Measurements from ENCODE around the gene MT1E. TPM values are rescaled to one million over a fixed set of nuclear protein-coding genes. Genes with fewer than 3 reads are reported as not detected.

MT1E gene
- total and polyA plus RNA-seq, 2 of the 13 experiments (the other 11 are each of a cell fraction or from before 2014, with no cell fraction given): 110 to 1,072 TPM

DNA sequence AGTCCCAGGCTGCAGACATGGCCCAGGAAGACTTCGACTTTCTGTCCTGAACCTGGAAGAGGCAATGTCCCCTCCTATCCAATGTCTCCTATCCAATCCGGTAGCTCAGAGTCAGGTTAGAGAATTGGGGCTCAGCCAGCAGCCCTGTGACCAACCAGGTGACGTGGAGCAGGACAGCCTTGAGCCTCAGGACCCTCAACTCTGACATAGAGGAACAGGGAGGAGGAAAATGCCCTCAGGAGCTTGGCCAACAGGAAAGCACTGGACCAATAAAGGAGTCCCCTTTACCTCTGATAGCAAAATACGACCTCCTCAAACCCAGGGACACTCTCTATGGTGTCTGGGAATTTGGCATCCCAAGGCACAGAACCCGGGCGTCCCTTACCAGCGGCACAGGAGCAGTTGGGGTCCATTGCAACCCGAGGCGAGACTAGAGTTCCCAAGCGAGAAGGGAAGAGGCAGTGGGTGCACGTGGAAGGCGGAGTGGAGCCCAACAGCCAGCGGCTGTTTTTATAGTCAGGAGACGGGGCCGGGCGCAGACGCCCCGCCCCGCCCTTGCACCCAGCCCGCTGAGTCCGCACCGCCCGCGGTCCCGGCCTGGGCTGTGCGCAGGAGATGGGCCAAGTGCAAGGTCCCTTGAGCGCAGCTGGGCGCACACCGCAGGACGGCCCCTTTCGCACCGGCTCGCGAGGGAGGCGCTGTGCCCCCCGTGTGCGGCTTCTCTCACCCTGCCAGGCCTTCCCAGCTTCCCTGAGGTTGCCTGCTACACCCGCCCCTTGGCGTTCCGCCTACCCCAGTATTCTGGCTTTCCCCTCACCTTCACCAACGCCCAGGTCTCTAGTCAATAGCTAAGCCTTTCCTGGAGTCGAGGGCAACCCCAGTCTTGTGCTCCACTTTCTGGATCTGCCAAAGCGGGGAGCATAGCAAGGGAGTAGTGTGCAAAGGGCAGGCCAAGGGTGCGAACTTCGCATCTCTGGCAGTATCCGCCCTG, 42.3 kb downstream of the MT1E start, which contains the start of gene MT1G (continued):
- TF ChIP-seq, protein P1, sequence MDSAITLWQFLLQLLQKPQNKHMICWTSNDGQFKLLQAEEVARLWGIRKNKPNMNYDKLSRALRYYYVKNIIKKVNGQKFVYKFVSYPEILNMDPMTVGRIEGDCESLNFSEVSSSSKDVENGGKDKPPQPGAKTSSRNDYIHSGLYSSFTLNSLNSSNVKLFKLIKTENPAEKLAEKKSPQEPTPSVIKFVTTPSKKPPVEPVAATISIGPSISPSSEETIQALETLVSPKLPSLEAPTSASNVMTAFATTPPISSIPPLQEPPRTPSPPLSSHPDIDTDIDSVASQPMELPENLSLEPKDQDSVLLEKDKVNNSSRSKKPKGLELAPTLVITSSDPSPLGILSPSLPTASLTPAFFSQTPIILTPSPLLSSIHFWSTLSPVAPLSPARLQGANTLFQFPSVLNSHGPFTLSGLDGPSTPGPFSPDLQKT (CRISPR knock-in tag; IDR thresholded peaks at IDR 0.05; ENCODE audit: borderline replicate concordance): no peak
- TF ChIP-seq, protein P2, sequence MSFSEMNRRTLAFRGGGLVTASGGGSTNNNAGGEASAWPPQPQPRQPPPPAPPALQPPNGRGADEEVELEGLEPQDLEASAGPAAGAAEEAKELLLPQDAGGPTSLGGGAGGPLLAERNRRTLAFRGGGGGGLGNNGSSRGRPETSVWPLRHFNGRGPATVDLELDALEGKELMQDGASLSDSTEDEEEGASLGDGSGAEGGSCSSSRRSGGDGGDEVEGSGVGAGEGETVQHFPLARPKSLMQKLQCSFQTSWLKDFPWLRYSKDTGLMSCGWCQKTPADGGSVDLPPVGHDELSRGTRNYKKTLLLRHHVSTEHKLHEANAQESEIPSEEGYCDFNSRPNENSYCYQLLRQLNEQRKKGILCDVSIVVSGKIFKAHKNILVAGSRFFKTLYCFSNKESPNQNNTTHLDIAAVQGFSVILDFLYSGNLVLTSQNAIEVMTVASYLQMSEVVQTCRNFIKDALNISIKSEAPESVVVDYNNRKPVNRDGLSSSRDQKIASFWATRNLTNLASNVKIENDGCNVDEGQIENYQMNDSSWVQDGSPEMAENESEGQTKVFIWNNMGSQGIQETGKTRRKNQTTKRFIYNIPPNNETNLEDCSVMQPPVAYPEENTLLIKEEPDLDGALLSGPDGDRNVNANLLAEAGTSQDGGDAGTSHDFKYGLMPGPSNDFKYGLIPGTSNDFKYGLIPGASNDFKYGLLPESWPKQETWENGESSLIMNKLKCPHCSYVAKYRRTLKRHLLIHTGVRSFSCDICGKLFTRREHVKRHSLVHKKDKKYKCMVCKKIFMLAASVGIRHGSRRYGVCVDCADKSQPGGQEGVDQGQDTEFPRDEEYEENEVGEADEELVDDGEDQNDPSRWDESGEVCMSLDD (CRISPR knock-in tag; IDR thresholded peaks at IDR 0.05; ENCODE audit: borderline replicate concordance): no peak
- TF ChIP-seq SP2 (CRISPR knock-in tag; IDR thresholded peaks at IDR 0.05) (no peak), ZNF570 (CRISPR knock-in tag; IDR thresholded peaks at IDR 0.05; ENCODE audit: borderline replicate concordance) (no peak), EZH2 (conservative IDR thresholded peaks at IDR 0.05; ENCODE audit: low read depth, low read length) (no peak), ZNF510 (CRISPR knock-in tag; IDR thresholded peaks at IDR 0.05; ENCODE audit: low read depth) (no peak), EP300 (IDR thresholded peaks at IDR 0.05; ENCODE audit: low read depth in 2 of 2, low read length in 2 of 2) (no peak), EP300 (CRISPR knock-in tag; IDR thresholded peaks at IDR 0.05; ENCODE audit: borderline replicate concordance) (no peak), TEAD3 (CRISPR knock-in tag; optimal IDR thresholded peaks at IDR 0.05; ENCODE audit: borderline replicate concordance) (no peak), MZF1 (CRISPR knock-in tag; IDR thresholded peaks at IDR 0.05; ENCODE audit: borderline replicate concordance) (no peak), NFE2L1 (CRISPR knock-in tag; IDR thresholded peaks at IDR 0.05; ENCODE audit: borderline replicate concordance) (no peak; the same call in 1 of the 2 replicates), ZNF703 (CRISPR knock-in tag; IDR thresholded peaks at IDR 0.05; ENCODE audit: borderline replicate concordance) (no peak), EED (CRISPR knock-in tag; IDR thresholded peaks at IDR 0.05) (no peak), CEBPG (CRISPR knock-in tag; IDR thresholded peaks at IDR 0.05) (no peak), TSC22D2 (CRISPR knock-in tag; IDR thresholded peaks at IDR 0.05; ENCODE audit: borderline replicate concordance) (no peak), NFKBIZ (CRISPR knock-in tag; IDR thresholded peaks at IDR 0.05) (no peak), PCBP1 (IDR thresholded peaks at IDR 0.05; ENCODE audit: borderline replicate concordance, low read depth, low read length) (no peak), POGZ (CRISPR knock-in tag; IDR thresholded peaks at IDR 0.05) (0 out of 2 replicates have a peak, but pooled peaks have one; percentile 3), ZNF572 (CRISPR knock-in tag; IDR thresholded peaks at IDR 0.05) (no peak)
- TF ChIP-seq, protein P3, sequence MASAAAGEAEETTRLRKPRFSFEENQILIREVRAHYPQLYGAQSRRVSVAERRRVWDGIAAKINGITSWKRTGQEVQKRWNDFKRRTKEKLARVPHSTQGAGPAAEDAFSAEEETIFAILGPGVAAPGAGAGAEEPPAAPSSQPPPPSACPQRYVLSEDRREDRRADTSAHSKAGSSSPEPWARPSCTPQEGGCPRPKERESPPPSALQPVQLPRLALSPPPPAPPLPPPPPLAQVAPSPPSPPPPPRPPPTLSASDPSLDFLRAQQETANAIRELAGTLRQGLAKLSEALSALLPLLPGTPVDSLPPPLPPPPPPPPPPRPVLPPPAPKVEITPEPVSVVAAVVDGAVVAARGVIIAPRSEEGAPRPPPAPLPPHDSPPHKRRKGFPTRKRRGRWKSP (CRISPR knock-in tag; IDR thresholded peaks at IDR 0.05): peak; percentile 99
- TF ChIP-seq, protein P4, sequence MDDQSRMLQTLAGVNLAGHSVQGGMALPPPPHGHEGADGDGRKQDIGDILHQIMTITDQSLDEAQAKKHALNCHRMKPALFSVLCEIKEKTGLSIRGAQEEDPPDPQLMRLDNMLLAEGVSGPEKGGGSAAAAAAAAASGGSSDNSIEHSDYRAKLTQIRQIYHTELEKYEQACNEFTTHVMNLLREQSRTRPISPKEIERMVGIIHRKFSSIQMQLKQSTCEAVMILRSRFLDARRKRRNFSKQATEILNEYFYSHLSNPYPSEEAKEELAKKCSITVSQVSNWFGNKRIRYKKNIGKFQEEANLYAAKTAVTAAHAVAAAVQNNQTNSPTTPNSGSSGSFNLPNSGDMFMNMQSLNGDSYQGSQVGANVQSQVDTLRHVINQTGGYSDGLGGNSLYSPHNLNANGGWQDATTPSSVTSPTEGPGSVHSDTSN (CRISPR knock-in tag; IDR thresholded peaks at IDR 0.05; ENCODE audit: borderline replicate concordance): no peak
- TF ChIP-seq, protein P5, sequence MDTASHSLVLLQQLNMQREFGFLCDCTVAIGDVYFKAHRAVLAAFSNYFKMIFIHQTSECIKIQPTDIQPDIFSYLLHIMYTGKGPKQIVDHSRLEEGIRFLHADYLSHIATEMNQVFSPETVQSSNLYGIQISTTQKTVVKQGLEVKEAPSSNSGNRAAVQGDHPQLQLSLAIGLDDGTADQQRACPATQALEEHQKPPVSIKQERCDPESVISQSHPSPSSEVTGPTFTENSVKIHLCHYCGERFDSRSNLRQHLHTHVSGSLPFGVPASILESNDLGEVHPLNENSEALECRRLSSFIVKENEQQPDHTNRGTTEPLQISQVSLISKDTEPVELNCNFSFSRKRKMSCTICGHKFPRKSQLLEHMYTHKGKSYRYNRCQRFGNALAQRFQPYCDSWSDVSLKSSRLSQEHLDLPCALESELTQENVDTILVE (CRISPR knock-in tag; IDR thresholded peaks at IDR 0.05): no peak

Measured in HepG2 (cell line).